Activated CD4-positive, alpha-beta memory T cell treated with anti-CD3 and anti-CD28 coated beads, Interleukin-2, amount 10 ng/mL, durations not matched to agents 7 days and 5 days (primary cell): ENCODE measurements around the gene ALKBH8. TPM values are rescaled to one million over a fixed set of nuclear protein-coding genes. Genes with fewer than 3 reads are reported as not detected.
"Not testable (repeated sequence)": the region's sequence is repeated elsewhere in the genome, so short reads cannot be mapped to it uniquely, and the experiment has no call there.

Source experiments
- CTCF ChIA-PET: fragments of 350-600 bp; sonication (Branson Sonifier 250); formaldehyde crosslinking; loops from one replicate; lab custom pipeline; 2021; ENCODE audit warnings: antibody characterized with exemption, inconsistent platforms; lab: Charles Lee
- POLR2A ChIA-PET: fragments of 350-600 bp; sonication (Branson Sonifier 250); formaldehyde crosslinking; loops from one replicate; lab custom pipeline; 2021; ENCODE audit warnings: antibody characterized with exemption; lab: Charles Lee
- DNase-seq: peaks from one replicate; pipeline ENCODE4 v3.0.0-alpha.2; 2020
- H3K27ac Mint-ChIP-seq: one replicate; pipeline ENCODE4 v1.8.0; 2021; ENCODE audit warnings: mild to moderate bottlenecking, mixed read lengths
- H3K27me3 Mint-ChIP-seq: one replicate; pipeline ENCODE4 v1.8.0; 2021; ENCODE audit warnings: mixed read lengths
- H3K36me3 Mint-ChIP-seq: one replicate; pipeline ENCODE4 v1.8.0; 2021; ENCODE audit warnings: low read depth, mixed read lengths
- H3K4me1 Mint-ChIP-seq: one replicate; pipeline ENCODE4 v1.8.0; 2021; ENCODE audit warnings: mixed read lengths
- H3K4me3 Mint-ChIP-seq: one replicate; pipeline ENCODE4 v1.8.0; 2021; ENCODE audit warnings: mild to moderate bottlenecking, mixed read lengths
- H3K9me3 Mint-ChIP-seq: one replicate; pipeline ENCODE4 v1.8.0; 2021; ENCODE audit warnings: mixed read lengths
- total RNA-seq, 2 experiments: library from RNA; stranded (reverse); gene quantifications; one replicate each; pipeline ENCODE4 v1.2.3, GENCODE V29; 2021

Gene ALKBH8
- total RNA-seq, 2 experiments from 2014 or later = 7.7 to 8.4 TPM

DNA sequence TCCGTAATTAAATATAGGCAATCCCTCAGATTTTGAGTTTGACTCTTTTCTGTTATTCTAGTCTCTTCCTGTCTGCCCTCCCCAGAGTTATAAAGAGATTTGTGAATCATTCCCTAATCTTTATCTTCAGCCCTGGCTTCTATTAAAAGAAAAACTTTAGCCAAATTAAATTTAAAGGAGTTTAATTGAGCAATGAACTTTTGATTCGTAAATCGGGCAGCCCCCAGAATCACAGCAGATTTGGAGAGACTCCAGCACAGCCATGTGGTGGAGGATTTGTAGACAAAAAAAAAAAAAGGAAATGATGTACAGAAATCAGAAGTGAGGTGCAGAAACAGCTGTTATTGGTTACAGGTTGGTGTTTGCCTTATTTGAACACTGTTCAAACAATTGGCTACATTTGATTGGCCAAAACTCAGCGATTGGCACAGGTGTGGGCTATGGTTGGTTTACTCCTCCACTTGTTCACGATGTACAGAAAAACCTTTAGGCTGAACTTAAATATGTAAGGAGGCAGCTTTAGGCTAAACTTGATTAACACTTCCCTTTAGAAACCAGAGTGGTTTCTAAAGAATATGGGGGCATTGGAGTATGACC is 2.3 kb upstream of the ALKBH8 start:
- ChIA-PET CTCF (interaction anchor here (1.6 to 6.2 kb wide), 3 partner anchors 8 to 122 kb away, joined by 6 to 58 read pairs (median 6); no protein-coding TSS in a partner anchor), POLR2A (interaction anchor here (0.6 kb wide), 1 partner anchor 891 kb away, joined by 3 read pairs; no protein-coding TSS in a partner anchor)
- H3K27me3 Mint-ChIP-seq = peaks cover 3% of the 10 kb centered on the region
- H3K36me3 Mint-ChIP-seq = no peaks in the 10 kb centered on the region
- DNase-seq = no peak
- H3K4me3 Mint-ChIP-seq = no peak overlapping the region
- no peak overlapping the region for H3K27ac Mint-ChIP-seq
- no peaks in the 10 kb centered on the region for H3K9me3 Mint-ChIP-seq
- H3K4me1 Mint-ChIP-seq = peaks cover 41% of the 10 kb centered on the region

DNA sequence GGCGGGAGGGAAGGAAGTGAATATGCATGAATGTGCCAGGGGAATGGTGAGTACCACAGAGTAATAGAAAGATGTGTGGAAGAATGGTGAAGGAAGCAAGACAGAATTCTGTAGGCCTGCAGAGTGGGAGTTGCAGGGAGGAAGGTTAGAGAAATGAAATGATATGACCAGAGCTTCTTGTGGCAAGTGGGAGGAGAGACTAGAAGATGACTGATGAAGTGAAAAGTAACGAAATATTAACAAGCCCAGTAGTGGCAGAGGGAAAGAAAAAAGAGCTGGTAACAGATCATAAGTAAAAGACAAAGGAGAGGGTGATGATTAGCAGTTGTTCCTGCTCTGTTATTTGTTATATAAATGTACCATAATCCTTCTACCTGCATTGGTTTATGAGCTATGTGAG is 1.0 kb upstream of the ALKBH8 start:
- DNase-seq = no peak
- Mint-ChIP-seq H3K9me3 (no peaks in the 10 kb centered on the region), H3K4me1 (peaks cover 52% of the 10 kb centered on the region), H3K36me3 (no peaks in the 10 kb centered on the region), H3K4me3 (peak overlapping the region; percentile 92), H3K27me3 (no peaks in the 10 kb centered on the region), H3K27ac (peak overlapping the region; percentile 91)
- POLR2A ChIA-PET = interaction anchor here (1.3 to 1.9 kb wide), 2 partner anchors 11 to 109 kb away, joined by 4 to 8 read pairs; partner anchors contain the start of gene CWF19L2
- CTCF ChIA-PET = interaction anchor here (0.6 to 6.2 kb wide), 6 partner anchors 9 to 123 kb away, joined by 3 to 58 read pairs (median 5); no protein-coding TSS in a partner anchor

DNA sequence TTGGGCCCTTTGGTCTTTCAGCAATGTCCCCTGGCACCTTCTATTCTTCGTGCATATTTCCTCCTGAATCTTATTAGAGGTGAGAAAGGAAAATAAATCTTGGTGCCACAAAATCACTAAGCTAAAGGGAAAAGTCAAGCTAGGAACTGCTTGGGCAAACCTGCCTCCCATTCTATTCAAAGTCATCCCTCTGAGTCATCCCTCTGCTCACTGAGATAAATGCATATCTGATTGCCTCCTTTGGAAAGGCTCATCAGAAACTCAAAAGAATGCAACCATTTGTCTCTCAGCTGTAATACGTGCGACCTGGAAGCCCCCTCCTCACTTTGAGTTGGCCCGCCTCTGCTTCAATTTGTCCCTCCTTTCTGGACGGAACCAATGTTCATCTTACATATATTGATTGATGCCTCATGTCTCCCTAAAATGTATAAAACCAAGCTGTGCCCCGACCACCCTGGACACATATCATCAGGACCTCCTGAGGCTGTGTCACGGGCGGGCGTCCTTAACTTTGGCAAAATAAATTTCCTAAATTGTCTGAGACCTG is 493 bp upstream of the ALKBH8 start:
- H3K4me3 Mint-ChIP-seq = peak overlapping the region; percentile 92
- POLR2A ChIA-PET = interaction anchor here (1.0 to 1.9 kb wide), 3 partner anchors 11 to 108 kb away, joined by 3 to 8 read pairs (median 4); partner anchors contain the start of gene CWF19L2
- CTCF ChIA-PET = interaction anchor here (1.0 to 6.2 kb wide), 6 partner anchors 10 to 123 kb away, joined by 3 to 58 read pairs (median 5); partner anchors contain the start of gene CWF19L2
- H3K27ac Mint-ChIP-seq = peak overlapping the region; percentile 91
- not testable (repeated sequence) for DNase-seq, H3K36me3 Mint-ChIP-seq, H3K27me3 Mint-ChIP-seq, H3K9me3 Mint-ChIP-seq
- peaks cover 53% of the 10 kb centered on the region for H3K4me1 Mint-ChIP-seq

DNA sequence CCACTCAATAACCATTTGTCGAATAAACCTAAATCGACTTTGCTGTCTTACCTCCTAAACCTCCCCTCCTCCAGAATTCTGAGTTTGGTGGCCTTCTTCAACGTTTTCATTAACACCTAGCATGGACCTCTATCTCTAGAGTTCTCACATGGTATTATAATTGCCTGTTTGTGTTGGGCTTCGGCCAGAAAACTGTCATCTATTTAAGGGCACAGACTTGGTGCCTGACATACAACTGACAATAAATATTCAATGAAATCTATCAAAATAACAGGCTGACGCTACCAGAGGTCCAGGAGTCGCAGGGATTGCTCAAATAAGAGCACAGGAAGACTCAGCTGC is 687 bp downstream of the ALKBH8 start:
- ChIA-PET CTCF (interaction anchor here (1.4 to 6.2 kb wide), 4 partner anchors 13 to 206 kb away, joined by 3 to 58 read pairs (median 24); partner anchors contain the start of gene CWF19L2), POLR2A (interaction anchor here (1.0 to 1.9 kb wide), 4 partner anchors 20 to 444 kb away, joined by 3 to 8 read pairs (median 4); partner anchors contain the start of genes CUL5 and CWF19L2)
- Mint-ChIP-seq H3K27me3 (no peaks in the 10 kb centered on the region), H3K9me3 (no peaks in the 10 kb centered on the region), H3K4me3 (peak overlapping the region; percentile 92), H3K27ac (peak overlapping the region; percentile 91), H3K36me3 (no peaks in the 10 kb centered on the region), H3K4me1 (peaks cover 53% of the 10 kb centered on the region)
- no peak for DNase-seq

DNA sequence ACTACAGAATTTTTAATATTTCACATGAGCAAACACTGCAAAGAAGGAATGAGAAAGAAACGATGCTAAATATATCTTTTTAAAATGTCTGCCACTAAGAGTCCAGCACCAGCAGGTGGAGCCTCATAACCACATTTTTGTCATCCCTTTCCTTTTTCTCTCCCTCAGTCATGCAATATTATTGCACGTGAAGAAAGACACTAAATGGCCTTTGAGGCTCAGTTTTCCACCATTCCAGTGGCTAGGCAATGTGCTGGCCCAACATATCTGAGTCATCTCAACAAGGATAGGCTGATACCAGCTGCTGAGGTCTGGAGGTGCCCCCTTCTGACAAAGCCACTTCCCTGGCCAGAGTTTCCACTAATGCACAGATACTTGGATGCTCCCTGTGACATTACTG is 1.8 kb downstream of the ALKBH8 start:
- H3K9me3 Mint-ChIP-seq = no peaks in the 10 kb centered on the region
- peak overlapping the region; percentile 7 for H3K27ac Mint-ChIP-seq
- peaks cover 4% of the 10 kb centered on the region for H3K36me3 Mint-ChIP-seq
- CTCF ChIA-PET = interaction anchor here (0.8 to 6.2 kb wide), 10 partner anchors 9 to 277 kb away, joined by 3 to 58 read pairs (median 6); no protein-coding TSS in a partner anchor
- peak; percentile 49 for DNase-seq
- POLR2A ChIA-PET = interaction anchor here (1.2 kb wide), 1 partner anchor 14 kb away, joined by 3 read pairs; no protein-coding TSS in a partner anchor
- H3K4me1 Mint-ChIP-seq = peaks cover 53% of the 10 kb centered on the region
- H3K27me3 Mint-ChIP-seq = no peaks in the 10 kb centered on the region
- H3K4me3 Mint-ChIP-seq = peak overlapping the region; percentile 25

- Mint-ChIP-seq H3K4me1 (peaks cover 52% of the 10 kb centered on the region), H3K9me3 (no peaks in the 10 kb centered on the region), H3K27ac (no peak overlapping the region), H3K36me3 (peaks cover 4% of the 10 kb centered on the region), H3K4me3 (no peak overlapping the region), H3K27me3 (no peaks in the 10 kb centered on the region)
- ChIA-PET CTCF (interaction anchor here (0.5 to 6.2 kb wide), 14 partner anchors 10 to 278 kb away, joined by 3 to 58 read pairs (median 4); no protein-coding TSS in a partner anchor), POLR2A (interaction anchor here (1.2 kb wide), 1 partner anchor 13 kb away, joined by 3 read pairs; no protein-coding TSS in a partner anchor)
- DNase-seq = no peak
Observed at GRCh38 chr11:107562647-107563208, 2.8 kb downstream of the ALKBH8 start.

DNA sequence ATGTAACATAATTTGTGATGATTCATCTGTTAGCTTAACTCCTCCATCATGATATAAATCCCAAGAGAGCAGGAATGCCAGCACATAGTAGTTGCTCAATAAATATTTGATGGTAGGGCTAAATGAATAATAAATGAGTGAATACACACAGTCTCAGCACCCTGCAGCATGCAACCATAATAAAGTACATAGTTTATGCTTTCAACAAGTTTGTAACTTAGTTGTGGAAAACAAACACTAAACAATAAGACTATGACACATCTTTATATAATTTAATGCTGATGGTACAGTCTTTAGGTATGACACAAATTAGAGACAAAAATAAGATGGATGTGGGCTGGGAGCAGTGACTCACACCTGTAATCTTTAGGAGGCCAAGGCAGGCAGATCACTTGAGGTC is 3.8 kb downstream of the ALKBH8 start:
- Mint-ChIP-seq H3K36me3 (peaks cover 4% of the 10 kb centered on the region), H3K9me3 (no peaks in the 10 kb centered on the region), H3K4me1 (peaks cover 46% of the 10 kb centered on the region), H3K4me3 (no peak overlapping the region), H3K27ac (no peak overlapping the region), H3K27me3 (no peaks in the 10 kb centered on the region)
- no peak for DNase-seq
- POLR2A ChIA-PET = no interaction called here
- CTCF ChIA-PET = interaction anchor here (0.9 to 6.2 kb wide), 4 partner anchors 10 to 127 kb away, joined by 3 to 58 read pairs (median 10); no protein-coding TSS in a partner anchor

DNA sequence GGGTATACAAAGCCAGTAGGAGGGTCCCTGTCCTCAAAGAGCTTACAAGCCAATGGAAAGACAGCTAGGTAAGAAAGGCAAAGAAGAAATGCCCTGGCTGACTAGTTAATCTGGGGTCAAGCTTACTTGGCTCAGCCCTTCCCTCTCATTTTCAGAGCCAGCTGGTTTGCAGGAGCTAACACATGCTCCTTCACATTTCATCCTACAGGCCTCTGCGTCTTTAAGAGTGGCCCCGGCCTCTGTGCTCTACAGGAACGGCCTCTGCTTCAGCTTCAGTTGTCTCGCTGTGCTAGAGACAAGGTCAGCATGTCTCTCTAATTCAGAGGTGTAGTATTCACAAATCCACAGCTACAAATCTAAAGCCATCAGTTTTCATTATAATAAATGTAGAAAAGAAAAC is 15.2 kb downstream of the ALKBH8 start:
- Mint-ChIP-seq H3K27me3 (no peaks in the 10 kb centered on the region), H3K36me3 (peaks cover 22% of the 10 kb centered on the region), H3K4me1 (no peaks in the 10 kb centered on the region), H3K9me3 (no peaks in the 10 kb centered on the region), H3K27ac (no peak overlapping the region), H3K4me3 (no peak overlapping the region)
- no peak for DNase-seq
- CTCF ChIA-PET = interaction anchor here (0.9 to 7.4 kb wide), 5 partner anchors 9 to 221 kb away, joined by 3 to 58 read pairs (median 9); partner anchors contain the start of gene ALKBH8
- POLR2A ChIA-PET = interaction anchor here (0.6 kb wide), 1 partner anchor 13 kb away, joined by 3 read pairs; no protein-coding TSS in a partner anchor

DNA sequence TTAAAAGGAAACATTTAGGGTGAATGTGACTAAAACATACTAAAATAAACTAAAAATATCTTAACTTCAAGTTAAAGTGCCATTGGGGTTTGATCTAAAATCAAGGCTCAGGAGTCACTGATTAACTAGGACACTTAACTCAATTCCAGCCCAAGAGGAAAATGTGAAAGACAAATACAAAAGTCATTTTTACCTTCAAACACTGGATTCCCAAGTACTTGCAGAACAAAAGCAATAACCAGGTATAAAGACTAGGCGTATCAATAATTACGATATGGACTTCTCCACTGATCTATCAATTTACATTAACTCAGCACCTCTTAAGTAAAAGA is 15.6 kb downstream of the ALKBH8 start:
- no peak for DNase-seq
- POLR2A ChIA-PET = interaction anchor here (0.6 kb wide), 1 partner anchor 13 kb away, joined by 3 read pairs; no protein-coding TSS in a partner anchor
- no peak overlapping the region for H3K4me3 Mint-ChIP-seq
- no peaks in the 10 kb centered on the region for H3K27me3 Mint-ChIP-seq
- H3K4me1 Mint-ChIP-seq = no peaks in the 10 kb centered on the region
- no peaks in the 10 kb centered on the region for H3K9me3 Mint-ChIP-seq
- H3K27ac Mint-ChIP-seq = no peak overlapping the region
- peaks cover 22% of the 10 kb centered on the region for H3K36me3 Mint-ChIP-seq
- CTCF ChIA-PET = interaction anchor here (0.9 to 7.4 kb wide), 7 partner anchors 9 to 221 kb away, joined by 3 to 58 read pairs (median 6); partner anchors contain the start of gene ALKBH8

GRCh38 chr11:107549253-107549953 is 16.1 kb downstream of the ALKBH8 start:
- no peak overlapping the region for H3K4me3 Mint-ChIP-seq
- ChIA-PET CTCF (interaction anchor here (0.7 to 7.4 kb wide), 10 partner anchors 9 to 459 kb away, joined by 3 to 58 read pairs (median 7); partner anchors contain the start of genes ALKBH8 and CUL5), POLR2A (interaction anchor here (0.6 to 0.8 kb wide), 2 partner anchors 8 to 14 kb away, joined by 3 read pairs; no protein-coding TSS in a partner anchor)
- no peaks in the 10 kb centered on the region for H3K27me3 Mint-ChIP-seq
- peak; percentile 25 for DNase-seq
- no peaks in the 10 kb centered on the region for H3K4me1 Mint-ChIP-seq
- peaks cover 22% of the 10 kb centered on the region for H3K36me3 Mint-ChIP-seq
- H3K9me3 Mint-ChIP-seq = no peaks in the 10 kb centered on the region
- H3K27ac Mint-ChIP-seq = no peak overlapping the region

GRCh38 chr11:107547961-107548360 is 17.6 kb downstream of the ALKBH8 start:
- no peak overlapping the region for H3K27ac Mint-ChIP-seq

GRCh38 chr11:107545101-107545514 is 20.4 kb downstream of the ALKBH8 start:
- peaks cover 10% of the 10 kb centered on the region for H3K36me3 Mint-ChIP-seq
- no peaks in the 10 kb centered on the region for H3K9me3 Mint-ChIP-seq
- POLR2A ChIA-PET = interaction anchor here (0.6 kb wide), 1 partner anchor 9 kb away, joined by 3 read pairs; no protein-coding TSS in a partner anchor
- no peak overlapping the region for H3K4me3 Mint-ChIP-seq
- CTCF ChIA-PET = interaction anchor here (0.7 to 1.2 kb wide), 2 partner anchors 52 to 144 kb away, joined by 3 to 4 read pairs; no protein-coding TSS in a partner anchor
- DNase-seq = no peak
- no peaks in the 10 kb centered on the region for H3K4me1 Mint-ChIP-seq
- H3K27ac Mint-ChIP-seq = no peak overlapping the region
- no peaks in the 10 kb centered on the region for H3K27me3 Mint-ChIP-seq

More at GRCh38 chr11:107547961-107548360, 17.6 kb downstream of the ALKBH8 start:
- no peaks in the 10 kb centered on the region for H3K4me1 Mint-ChIP-seq
- DNase-seq = no peak
- no peaks in the 10 kb centered on the region for H3K9me3 Mint-ChIP-seq
- no peaks in the 10 kb centered on the region for H3K27me3 Mint-ChIP-seq
- H3K4me3 Mint-ChIP-seq = no peak overlapping the region
- ChIA-PET CTCF (interaction anchor here (0.8 to 3.4 kb wide), 7 partner anchors 8 to 142 kb away, joined by 3 to 25 read pairs (median 5); no protein-coding TSS in a partner anchor), POLR2A (no interaction called here)
- peaks cover 12% of the 10 kb centered on the region for H3K36me3 Mint-ChIP-seq
